Endodermal cell (in vitro differentiated cells): Measurements from ENCODE around the gene BAZ1B. TPM values are rescaled to one million over a fixed set of nuclear protein-coding genes. Genes with fewer than 3 reads are reported as not detected.

Experiments used
- DNase-seq: peaks from one replicate; pipeline ENCODE4 v3.0.0-alpha.2; 2017
- H3K27ac ChIP-seq: 2 replicates; pipeline ENCODE4 v1.5.1; 2013; ENCODE audit warnings: mild to moderate bottlenecking, low read depth, low read length, moderate library complexity
- H3K27me3 ChIP-seq: 2 replicates; pipeline ENCODE4 v1.6.1; 2013; ENCODE audit warnings: mild to moderate bottlenecking, low read length, moderate library complexity; ENCODE audit not compliant: insufficient read depth, control insufficient read depth, poor library complexity, severe bottlenecking
- H3K36me3 ChIP-seq: 2 replicates; pipeline ENCODE4 v1.7.0; 2013; ENCODE audit warnings: mild to moderate bottlenecking, low read length, moderate library complexity; ENCODE audit not compliant: control insufficient read depth, insufficient read depth
- H3K4me1 ChIP-seq: one replicate; pipeline ENCODE4 v1.7.0; 2013; ENCODE audit warnings: low read length; ENCODE audit not compliant: control insufficient read depth, insufficient read depth
- H3K4me3 ChIP-seq: 2 replicates; pipeline ENCODE4 v1.5.1; 2013; ENCODE audit warnings: mild to moderate bottlenecking, low read length, moderate library complexity
- H3K9ac ChIP-seq: 2 replicates; pipeline ENCODE4 v1.6.1; 2013; ENCODE audit warnings: mild to moderate bottlenecking, low read length, moderate library complexity; ENCODE audit not compliant: poor library complexity, severe bottlenecking; ENCODE audit errors: extremely low read depth
- H3K9me3 ChIP-seq: 2 replicates; pipeline ENCODE4 v1.6.1; 2013; ENCODE audit warnings: mild to moderate bottlenecking, low read length, moderate library complexity; ENCODE audit not compliant: control insufficient read depth
- H3K27ac Mint-ChIP-seq: 2 replicates; pipeline ENCODE4 v1.8.0; 2020; ENCODE audit warnings: mixed read lengths
- H3K27me3 Mint-ChIP-seq: 2 replicates; pipeline ENCODE4 v1.8.0; 2021; ENCODE audit warnings: mild to moderate bottlenecking, mixed read lengths; ENCODE audit not compliant: insufficient read depth
- H3K36me3 Mint-ChIP-seq: 2 replicates; pipeline ENCODE4 v1.8.0; 2020; ENCODE audit warnings: low read depth, mixed read lengths
- H3K4me1 Mint-ChIP-seq: 2 replicates; pipeline ENCODE4 v1.8.0; 2020; ENCODE audit warnings: mixed read lengths
- H3K4me3 Mint-ChIP-seq: 2 replicates; pipeline ENCODE4 v1.8.0; 2020; ENCODE audit warnings: mild to moderate bottlenecking, moderate library complexity, mixed read lengths
- H3K9me3 Mint-ChIP-seq: 2 replicates; pipeline ENCODE4 v1.8.0; 2020; ENCODE audit warnings: mild to moderate bottlenecking, mixed read lengths
- CTCF ChIP-seq: fragments of 200-600 bp; sonication (generic); conservative IDR thresholded peaks from 2 replicates; pipeline ENCODE4 v1.5.0; 2021; ENCODE audit warnings: antibody characterized with exemption, mild to moderate bottlenecking
- WGBS, 2 experiments: methylation state at CpG; one replicate each; pipeline versions ENCODE4 v1.1.5 to v1.1.7; 2013; ENCODE audit warnings: missing lambda C conversion rate in 2 of 2, mixed read lengths in 1 of 2; ENCODE audit not compliant: insufficient coverage in 1 of 2, insufficient read length in 1 of 2; 5-methylcytosine and 5-hydroxymethylcytosine counted together
- total RNA-seq, 2 donors: library from RNA; stranded (reverse); fragmentation: NEBNext Ultra II Directional in 1 of 2; extraction: Animal tissue kit (Norgen Biotek cat#: 25700) in 1 of 2; gene quantifications; 2 replicates in 1 of 2; 3 replicates in 1 of 2; pipeline ENCODE4 v1.2.1, GENCODE V29; 2021

BAZ1B gene
- total RNA-seq, 2 donors from 2014 or later: 66.4 to 72.1 TPM

GRCh38 chr7:73435471-73436009 is 86.6 kb downstream of the BAZ1B start:
- DNase-seq: no peak
- Mint-ChIP-seq H3K27ac (no peak overlapping the region), H3K36me3 (peaks cover 14% of the 10 kb centered on the region), H3K4me1 (no peaks in the 10 kb centered on the region), H3K4me3 (no peak overlapping the region), H3K27me3 (peaks cover 24% of the 10 kb centered on the region), H3K9me3 (peaks cover 6% of the 10 kb centered on the region)
- WGBS, 2 experiments: 96 to 97% methylated on average over 13 to 28 of the region's 28 CpGs
- Histone ChIP-seq H3K27me3 (peaks cover 4% of the 10 kb centered on the region), H3K27ac (no peak overlapping the region), H3K4me3 (no peak overlapping the region), H3K4me1 (no peaks in the 10 kb centered on the region), H3K36me3 (peaks cover 8% of the 10 kb centered on the region), H3K9me3 (no peaks in the 10 kb centered on the region), H3K9ac (no peak overlapping the region)
- TF ChIP-seq CTCF: no peak

GRCh38 chr7:73434701-73435069 is 87.4 kb downstream of the BAZ1B start:
- WGBS, 2 experiments: 95 to 98% methylated on average over 18 to 26 of the region's 26 CpGs
- Mint-ChIP-seq H3K4me3 (no peak overlapping the region), H3K4me1 (no peaks in the 10 kb centered on the region)

GRCh38 chr7:73433924-73434700 is 88.0 kb downstream of the BAZ1B start:
- Histone ChIP-seq H3K36me3 (no peaks in the 10 kb centered on the region), H3K9ac (no peak overlapping the region), H3K27me3 (peaks cover 4% of the 10 kb centered on the region), H3K4me1 (no peaks in the 10 kb centered on the region), H3K27ac (no peak overlapping the region), H3K9me3 (no peaks in the 10 kb centered on the region), H3K4me3 (no peak overlapping the region)
- DNase-seq: peak; percentile 83
- no peaks in the 10 kb centered on the region for H3K4me1 Mint-ChIP-seq
- TF ChIP-seq CTCF: no peak
- peaks cover 6% of the 10 kb centered on the region for H3K9me3 Mint-ChIP-seq
- H3K27ac Mint-ChIP-seq: no peak overlapping the region
- H3K4me3 Mint-ChIP-seq: no peak overlapping the region
- H3K36me3 Mint-ChIP-seq: peaks cover 2% of the 10 kb centered on the region
- WGBS, 2 experiments: 60 to 88% methylated on average over 72 to 110 of the region's 110 CpGs
- peaks cover 24% of the 10 kb centered on the region for H3K27me3 Mint-ChIP-seq

More at GRCh38 chr7:73434701-73435069, 87.4 kb downstream of the BAZ1B start:
- TF ChIP-seq CTCF: no peak
- Histone ChIP-seq H3K36me3 (no peaks in the 10 kb centered on the region), H3K4me3 (no peak overlapping the region), H3K4me1 (no peaks in the 10 kb centered on the region), H3K9ac (no peak overlapping the region), H3K27ac (no peak overlapping the region), H3K27me3 (peaks cover 4% of the 10 kb centered on the region), H3K9me3 (no peaks in the 10 kb centered on the region)
- Mint-ChIP-seq H3K36me3 (peaks cover 7% of the 10 kb centered on the region), H3K27ac (no peak overlapping the region), H3K27me3 (peaks cover 24% of the 10 kb centered on the region), H3K9me3 (peaks cover 6% of the 10 kb centered on the region)
- no peak for DNase-seq
